Left ventricle myocardium inferior (tissue), 1 donor: ENCODE data around the gene NACC2. TPM values are rescaled to one million over a fixed set of nuclear protein-coding genes. Genes with fewer than 3 reads are reported as not detected.

Experiments used
- DNase-seq: peaks from one replicate; pipeline ENCODE4 v3.0.0-alpha.2; 2020
- H3K27ac ChIP-seq: fragments of 200-600 bp; replicated peaks from 2 replicates; pipeline ENCODE4 v1.8.0; 2021
- H3K27me3 ChIP-seq: fragments of 200-600 bp; 2 replicates; pipeline ENCODE4 v1.8.0; 2021; ENCODE audit warnings: low read depth
- H3K36me3 ChIP-seq: fragments of 200-600 bp; 2 replicates; pipeline ENCODE4 v1.8.0; 2021
- H3K4me1 ChIP-seq: fragments of 200-600 bp; 2 replicates; pipeline ENCODE4 v1.8.0; 2021
- H3K4me3 ChIP-seq: fragments of 200-600 bp; 2 replicates; pipeline ENCODE4 v1.8.0; 2021; ENCODE audit warnings: mild to moderate bottlenecking, moderate library complexity
- H3K9me3 ChIP-seq: fragments of 200-600 bp; replicated peaks from 2 replicates; pipeline ENCODE4 v1.8.0; 2021
- CTCF ChIP-seq: fragments of 200-600 bp; IDR thresholded peaks from 2 replicates; pipeline ENCODE4 v1.8.0; 2021; ENCODE audit warnings: antibody characterized with exemption, mild to moderate bottlenecking, borderline replicate concordance
- intact Hi-C: fragments of 100-400 bp; cut with micrococcal nuclease; formaldehyde crosslinking; loops from one replicate; pipeline ENCODE4 v1.11.0; 2022
- total RNA-seq: library from RNA; stranded (reverse); fragmentation: NEBNext Ultra II Directional; extraction: Animal tissue kit (Norgen Biotek cat#: 25700); gene quantifications from one replicate; pipeline ENCODE4 v1.2.1, GENCODE V29; 2021
- donor health status: DM: no; HTN: yes; CAD: no; lungs with severe emphysema.

The NACC2 gene
- total RNA-seq, 1 donor from 2014 or later, result 29.5 TPM

DNA sequence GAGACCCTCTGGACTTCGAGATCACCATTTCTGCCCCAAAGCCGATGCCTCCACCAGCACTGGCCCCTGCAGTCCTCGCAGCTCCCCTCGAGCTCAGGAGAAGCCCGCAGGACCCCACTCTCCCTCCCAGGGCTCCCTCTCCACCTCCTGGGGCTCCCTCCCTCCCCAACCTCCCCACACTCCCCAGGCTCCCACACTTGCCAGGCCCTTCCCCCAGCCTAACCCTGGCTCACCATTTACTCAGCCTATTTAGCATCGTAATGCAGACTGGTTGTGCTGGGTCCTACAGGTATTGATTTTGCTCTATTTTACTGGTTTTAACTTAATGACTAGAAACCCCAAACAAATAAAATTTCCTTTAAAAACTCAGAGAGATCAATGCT, 47.3 kb upstream of the NACC2 start:
- Histone ChIP-seq H3K4me3 (no peak overlapping the region), H3K36me3 (no peaks in the 10 kb centered on the region), H3K4me1 (no peaks in the 10 kb centered on the region), H3K9me3 (no peaks in the 10 kb centered on the region), H3K27me3 (peaks cover 75% of the 10 kb centered on the region), H3K27ac (no peak overlapping the region)
- no peak for TF ChIP-seq CTCF
- DNase-seq, result no peak
- intact Hi-C loops, result no loop called here

- intact Hi-C loops, result no loop called here
- Histone ChIP-seq H3K9me3 (no peaks in the 10 kb centered on the region), H3K4me1 (peaks cover 5% of the 10 kb centered on the region), H3K4me3 (no peak overlapping the region), H3K36me3 (no peaks in the 10 kb centered on the region), H3K27ac (no peak overlapping the region), H3K27me3 (peaks cover 75% of the 10 kb centered on the region)
- no peak for TF ChIP-seq CTCF
- no peak for DNase-seq
Measured at GRCh38 chr9:136141682-136142413, 46.8 kb upstream of the NACC2 start.

DNA sequence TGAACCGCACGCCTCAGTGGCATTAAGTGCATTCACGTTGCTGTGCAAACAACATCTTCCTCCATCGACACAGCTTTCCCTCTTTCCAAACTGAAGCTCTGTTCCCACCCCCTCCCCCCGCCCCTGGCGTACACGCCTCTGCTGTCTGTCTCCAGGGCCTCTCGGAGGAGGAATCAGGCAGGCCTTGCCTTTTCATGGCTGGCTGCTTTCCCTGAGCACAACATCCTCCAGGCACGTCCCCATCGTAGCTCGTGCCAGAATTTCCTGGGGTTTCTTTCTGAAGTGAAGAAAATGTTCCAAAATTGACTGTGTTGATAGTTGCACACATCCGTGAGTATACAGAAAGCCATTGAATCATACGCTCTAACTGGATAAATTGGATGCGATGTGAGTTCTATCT, 45.9 kb upstream of the NACC2 start:
- no peak for TF ChIP-seq CTCF
- Histone ChIP-seq H3K36me3 (no peaks in the 10 kb centered on the region), H3K4me3 (no peak overlapping the region), H3K27ac (no peak overlapping the region), H3K27me3 (peaks cover 75% of the 10 kb centered on the region), H3K4me1 (peaks cover 12% of the 10 kb centered on the region), H3K9me3 (no peaks in the 10 kb centered on the region)
- intact Hi-C loops, result no loop called here
- DNase-seq, result no peak

- intact Hi-C loops, result no loop called here
- H3K27ac ChIP-seq, result no peak overlapping the region
- TF ChIP-seq CTCF, result no peak
- no peaks in the 10 kb centered on the region for H3K36me3 ChIP-seq
- peaks cover 75% of the 10 kb centered on the region for H3K27me3 ChIP-seq
- H3K4me3 ChIP-seq, result no peak overlapping the region
- no peaks in the 10 kb centered on the region for H3K9me3 ChIP-seq
- no peak for DNase-seq
- peaks cover 21% of the 10 kb centered on the region for H3K4me1 ChIP-seq
Measured at GRCh38 chr9:136140046-136140445, 45.0 kb upstream of the NACC2 start.

DNA sequence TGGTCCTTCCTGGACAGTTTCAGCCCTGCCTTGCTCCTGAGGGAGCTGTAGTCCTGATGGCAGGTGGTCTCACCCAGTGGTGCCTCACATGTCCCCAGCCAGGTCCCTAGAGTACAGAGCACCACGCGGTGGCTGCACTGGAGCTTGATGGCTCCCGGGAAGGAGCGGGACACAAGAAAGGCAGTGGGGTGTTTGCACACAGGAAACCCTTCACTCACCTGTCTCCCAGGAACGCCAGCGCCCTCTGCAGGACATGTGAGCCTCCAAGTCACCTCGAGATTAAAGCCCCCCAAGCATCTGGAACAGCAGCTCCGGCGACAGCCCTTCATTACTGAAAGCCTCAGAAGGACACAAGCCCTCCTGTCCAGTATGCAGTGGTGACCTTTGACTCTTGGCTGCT, 43.5 kb upstream of the NACC2 start:
- Histone ChIP-seq H3K4me1 (peaks cover 28% of the 10 kb centered on the region), H3K4me3 (no peak overlapping the region), H3K9me3 (no peaks in the 10 kb centered on the region), H3K27me3 (peaks cover 75% of the 10 kb centered on the region), H3K36me3 (no peaks in the 10 kb centered on the region), H3K27ac (no peak overlapping the region)
- intact Hi-C loops, result no loop called here
- TF ChIP-seq CTCF, result peak; percentile 12
- DNase-seq, result no peak
